ENCODE measurements around the gene RIC1.

GRCh38 chr9:5611321-5612184 lies 17.4 kb upstream of the RIC1 start:
- TF ChIP-seq CTCF (IDR thresholded peaks at IDR 0.05; ENCODE audit: low read length) (no peak), EZH2 (IDR thresholded peaks at IDR 0.05; ENCODE audit: borderline replicate concordance, low read length) (no peak)
